Vagina (tissue), 2 donors: ENCODE results near the gene VPS8. TPM values are rescaled to one million over a fixed set of nuclear protein-coding genes. Genes with fewer than 3 reads are reported as not detected.

Experiments
- DNase-seq, 2 donors: peaks; one replicate each; pipeline ENCODE4 v3.0.0-alpha.2; 2017; ENCODE audit errors: extremely low spot score in 2 of 2
- H3K27ac ChIP-seq: fragments of 200-600 bp; sonication (generic); one replicate; pipeline ENCODE4 v1.5.1; 2019
- H3K27me3 ChIP-seq: fragments of 200-600 bp; sonication (generic); one replicate; pipeline ENCODE4 v1.5.1; 2019
- H3K36me3 ChIP-seq, 2 donors: fragments of 200-600 bp; sonication (generic); one replicate each; pipeline ENCODE4 v1.5.1; 2017 to 2019
- H3K4me1 ChIP-seq: fragments of 200-600 bp; sonication (generic); one replicate; pipeline ENCODE4 v1.5.1; 2019
- H3K4me3 ChIP-seq, 2 donors: fragments of 200-600 bp; sonication (generic); 1 replicate in 1 of 2; 2 replicates in 1 of 2; pipeline ENCODE4 v1.5.1; 2016 to 2019
- H3K9me3 ChIP-seq: fragments of 200-600 bp; sonication (generic); one replicate; pipeline ENCODE4 v1.5.1; 2019
- POLR2A ChIP-seq, 2 donors: fragments of 450-650 bp; IDR thresholded peaks; one replicate each; pipeline ENCODE4 v1.6.1; 2017; ENCODE audit warnings: antibody characterized with exemption in 2 of 2, mild to moderate bottlenecking in 2 of 2, moderate library complexity in 2 of 2
- POLR2AphosphoS5 ChIP-seq, 2 donors: sonication (generic); formaldehyde crosslinking; IDR thresholded peaks; one replicate each; pipeline ENCODE4 v1.9.0; 2017; ENCODE audit warnings: antibody characterized with exemption in 2 of 2, mild to moderate bottlenecking in 2 of 2, low read depth in 1 of 2; ENCODE audit not compliant: insufficient read depth in 1 of 2
- intact Hi-C: fragments of 100-400 bp; cut with DNase I; formaldehyde crosslinking; loops from one replicate; pipeline ENCODE4 v1.15.1; 2023
- total RNA-seq: library from RNA; depleted of rRNA; stranded (reverse); fragments of >200 nt; gene quantifications from one replicate; pipeline ENCODE4 v1.2.3, GENCODE V29; 2016
- TF ChIP-seq, protein P1 (sequence below), 3 experiments: fragments of 450-650 bp in 2 of 3; fragments of 200-600 bp in 1 of 3; sonication (generic) in 1 of 3; IDR thresholded peaks; one replicate each; pipeline ENCODE4 v1.5.1; 2017 to 2019; ENCODE audit warnings: antibody characterized with exemption in 3 of 3, mild to moderate bottlenecking in 2 of 3, moderate library complexity in 2 of 3

Gene VPS8
- total RNA-seq, 1 donor from 2014 or later: 52.3 TPM

DNA sequence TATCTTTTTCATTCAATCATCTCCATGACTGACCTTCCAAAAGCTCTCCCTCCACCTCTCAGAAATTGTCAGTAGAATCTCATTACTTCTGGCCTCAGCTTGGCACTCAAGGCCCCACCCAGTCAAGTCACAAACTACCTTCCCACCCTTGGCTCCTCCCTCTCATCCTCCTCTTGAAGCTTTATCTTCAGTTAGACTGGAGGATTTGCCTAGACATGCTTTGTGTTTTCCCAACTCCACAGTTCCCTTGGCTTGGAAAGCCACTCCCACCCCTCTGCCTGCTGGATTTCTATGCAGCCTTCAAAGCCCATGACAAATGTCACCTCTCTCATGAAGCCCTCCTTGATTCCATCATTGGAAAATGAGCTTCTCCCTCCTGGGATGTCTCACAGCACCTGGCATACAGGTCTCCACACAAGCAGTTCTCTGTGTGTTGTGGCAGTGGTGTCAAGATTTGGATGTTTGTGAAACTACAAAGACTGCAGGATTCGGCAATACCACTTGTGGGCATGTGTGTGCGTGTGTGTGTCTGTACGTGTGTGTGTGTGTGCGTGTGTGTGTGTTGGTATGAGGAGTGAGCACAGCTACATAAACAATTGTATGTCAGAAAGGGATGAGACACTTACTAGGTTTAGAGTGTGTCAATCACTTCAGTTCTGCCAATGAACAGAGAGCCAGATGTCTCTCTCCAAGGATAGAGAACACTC, 45.3 kb upstream of the VPS8 start:
- no peak overlapping the region for H3K27ac ChIP-seq
- no peaks in the 10 kb centered on the region for H3K27me3 ChIP-seq
- no peak overlapping the region for H3K4me3 ChIP-seq
- no peaks in the 10 kb centered on the region for H3K9me3 ChIP-seq
- no peaks in the 10 kb centered on the region for H3K36me3 ChIP-seq
- H3K4me1 ChIP-seq: peaks cover 19% of the 10 kb centered on the region
- no peak for DNase-seq
- intact Hi-C loops: no loop called here
- TF ChIP-seq, protein P1, sequence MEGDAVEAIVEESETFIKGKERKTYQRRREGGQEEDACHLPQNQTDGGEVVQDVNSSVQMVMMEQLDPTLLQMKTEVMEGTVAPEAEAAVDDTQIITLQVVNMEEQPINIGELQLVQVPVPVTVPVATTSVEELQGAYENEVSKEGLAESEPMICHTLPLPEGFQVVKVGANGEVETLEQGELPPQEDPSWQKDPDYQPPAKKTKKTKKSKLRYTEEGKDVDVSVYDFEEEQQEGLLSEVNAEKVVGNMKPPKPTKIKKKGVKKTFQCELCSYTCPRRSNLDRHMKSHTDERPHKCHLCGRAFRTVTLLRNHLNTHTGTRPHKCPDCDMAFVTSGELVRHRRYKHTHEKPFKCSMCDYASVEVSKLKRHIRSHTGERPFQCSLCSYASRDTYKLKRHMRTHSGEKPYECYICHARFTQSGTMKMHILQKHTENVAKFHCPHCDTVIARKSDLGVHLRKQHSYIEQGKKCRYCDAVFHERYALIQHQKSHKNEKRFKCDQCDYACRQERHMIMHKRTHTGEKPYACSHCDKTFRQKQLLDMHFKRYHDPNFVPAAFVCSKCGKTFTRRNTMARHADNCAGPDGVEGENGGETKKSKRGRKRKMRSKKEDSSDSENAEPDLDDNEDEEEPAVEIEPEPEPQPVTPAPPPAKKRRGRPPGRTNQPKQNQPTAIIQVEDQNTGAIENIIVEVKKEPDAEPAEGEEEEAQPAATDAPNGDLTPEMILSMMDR (IDR thresholded peaks at IDR 0.05): no peak
- TF ChIP-seq POLR2AphosphoS5 (IDR thresholded peaks at IDR 0.05; ENCODE audit: insufficient read depth in 1 of 2, low read depth in 1 of 2) (no peak), POLR2A (IDR thresholded peaks at IDR 0.05) (no peak)

DNA sequence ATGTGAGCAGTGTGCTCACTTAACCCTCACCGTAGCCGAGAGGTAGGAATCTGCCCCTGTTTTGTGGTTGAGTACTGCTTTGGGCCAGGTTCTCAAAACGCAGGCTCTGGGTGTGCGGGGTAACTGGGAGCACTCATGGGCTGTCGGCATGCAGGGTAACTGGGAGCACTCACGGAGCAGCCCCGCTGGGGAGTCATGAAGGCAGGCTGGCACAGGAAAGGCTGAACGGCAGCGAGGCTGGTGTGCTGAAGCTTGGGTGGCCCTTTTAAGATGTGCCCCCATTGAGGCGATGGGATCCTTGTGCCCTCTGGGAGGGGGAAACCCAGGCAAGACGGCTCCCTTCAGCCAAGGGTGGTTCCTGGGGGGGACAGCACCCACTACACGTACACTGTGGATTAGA, 44.6 kb upstream of the VPS8 start:
- intact Hi-C loops: no loop called here

DNA sequence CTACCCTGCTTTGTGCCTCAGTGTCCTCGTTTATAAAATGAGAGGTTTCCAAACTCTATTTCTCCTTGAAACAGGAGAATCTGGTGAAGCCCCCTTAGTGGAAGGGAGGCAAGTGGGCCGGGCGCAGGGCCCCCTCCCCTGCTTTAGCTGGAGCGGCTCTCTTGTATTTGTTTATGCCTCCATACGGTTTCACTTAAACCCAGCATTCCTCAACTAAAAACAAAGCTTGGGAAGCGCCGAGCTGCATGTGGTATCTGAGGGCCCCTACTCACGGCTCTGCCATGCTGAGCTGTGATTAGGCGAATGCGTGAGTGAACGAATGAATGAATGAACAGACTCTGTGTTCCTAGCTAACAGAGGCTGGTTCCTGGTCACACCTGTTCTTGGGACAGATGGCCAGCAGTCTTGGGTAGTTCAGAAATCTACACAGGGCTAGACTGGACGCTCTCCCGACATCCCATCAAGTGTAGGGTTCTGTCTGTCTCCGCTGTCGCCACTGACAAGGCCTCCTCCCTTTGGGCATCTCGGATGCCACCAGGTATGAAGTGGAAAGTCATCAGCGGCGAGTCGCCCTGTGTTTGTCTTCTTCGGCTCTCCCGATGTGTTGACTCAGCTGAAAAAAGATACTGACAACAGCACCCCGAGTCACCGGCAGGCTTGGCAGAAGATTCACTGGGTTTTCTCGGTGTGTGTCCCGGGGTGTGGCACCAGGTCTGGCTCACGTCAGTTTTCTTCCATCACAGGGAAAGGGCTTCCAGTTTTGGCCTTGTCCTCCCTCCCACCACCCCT, 42.4 kb upstream of the VPS8 start:
- Histone ChIP-seq H3K36me3 (no peaks in the 10 kb centered on the region), H3K4me1 (peaks cover 16% of the 10 kb centered on the region)

More for the DNA sequence above, 44.6 kb upstream of the VPS8 start:
- TF ChIP-seq POLR2AphosphoS5 (IDR thresholded peaks at IDR 0.05; ENCODE audit: insufficient read depth in 1 of 2, low read depth in 1 of 2): no peak
- TF ChIP-seq, protein P1 (IDR thresholded peaks at IDR 0.05): no peak
- no peak for TF ChIP-seq POLR2A (IDR thresholded peaks at IDR 0.05)
- Histone ChIP-seq H3K4me1 (peaks cover 16% of the 10 kb centered on the region), H3K4me3 (no peak overlapping the region), H3K27me3 (no peaks in the 10 kb centered on the region), H3K36me3 (no peaks in the 10 kb centered on the region), H3K9me3 (no peaks in the 10 kb centered on the region), H3K27ac (no peak overlapping the region)
- DNase-seq: no peak

DNA sequence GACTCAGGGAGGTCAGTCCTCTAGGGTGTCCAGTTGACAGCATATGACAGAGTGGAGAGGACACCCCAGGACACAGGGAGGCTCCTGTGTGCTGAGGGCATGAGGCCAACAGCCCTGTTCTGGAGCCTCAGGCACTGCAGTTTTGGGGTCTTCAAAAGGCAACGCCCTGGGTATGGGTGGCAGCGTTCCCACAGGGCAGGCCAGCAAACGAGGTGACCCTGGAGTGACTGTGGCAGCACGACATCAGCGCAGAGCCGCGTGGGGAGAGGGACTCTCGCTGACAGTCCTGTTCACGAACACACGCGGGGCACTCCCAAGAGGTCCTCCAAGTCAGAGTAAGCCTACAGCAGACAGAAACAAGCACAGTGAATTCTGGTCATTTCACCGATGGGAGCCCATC, 41.4 kb upstream of the VPS8 start:
- H3K27me3 ChIP-seq: no peaks in the 10 kb centered on the region
- H3K4me3 ChIP-seq: no peak overlapping the region
- no peaks in the 10 kb centered on the region for H3K36me3 ChIP-seq
- H3K4me1 ChIP-seq: peaks cover 7% of the 10 kb centered on the region
- no peak overlapping the region for H3K27ac ChIP-seq
- intact Hi-C loops: no loop called here
- TF ChIP-seq POLR2A (IDR thresholded peaks at IDR 0.05) (no peak), POLR2AphosphoS5 (IDR thresholded peaks at IDR 0.05; ENCODE audit: insufficient read depth in 1 of 2, low read depth in 1 of 2) (no peak)
- TF ChIP-seq, protein P1 (IDR thresholded peaks at IDR 0.05): no peak
- DNase-seq: no peak
- H3K9me3 ChIP-seq: no peaks in the 10 kb centered on the region

More for the DNA sequence above, 42.4 kb upstream of the VPS8 start:
- DNase-seq: no peak
- Histone ChIP-seq H3K27ac (no peak overlapping the region), H3K4me3 (no peak overlapping the region), H3K9me3 (no peaks in the 10 kb centered on the region), H3K27me3 (no peaks in the 10 kb centered on the region)
- TF ChIP-seq, protein P1 (IDR thresholded peaks at IDR 0.05): no peak
- TF ChIP-seq POLR2A (IDR thresholded peaks at IDR 0.05): no peak
- intact Hi-C loops: no loop called here
